Neural progenitor cell (in vitro differentiated cells): ENCODE results near the gene FASLG.
"Not testable (repeated sequence)": the region's sequence is repeated elsewhere in the genome, so short reads cannot be mapped to it uniquely, and the experiment has no call there.

Source experiments
- CTCF ChIP-seq: fragments of 200-600 bp; sonication (generic); IDR thresholded peaks from 2 replicates; pipeline ENCODE4 v1.5.1; 2017; ENCODE audit warnings: antibody characterized with exemption, mild to moderate bottlenecking
- EZH2 ChIP-seq: fragments of 200-600 bp; sonication (generic); IDR thresholded peaks from 2 replicates; pipeline ENCODE4 v1.6.1; 2017; ENCODE audit warnings: antibody characterized with exemption, mild to moderate bottlenecking, moderate library complexity
- EZH2phosphoT487 ChIP-seq: fragments of 200-600 bp; sonication (generic); IDR thresholded peaks from 2 replicates; pipeline ENCODE4 v1.6.1; 2017; ENCODE audit warnings: antibody characterized with exemption

DNA sequence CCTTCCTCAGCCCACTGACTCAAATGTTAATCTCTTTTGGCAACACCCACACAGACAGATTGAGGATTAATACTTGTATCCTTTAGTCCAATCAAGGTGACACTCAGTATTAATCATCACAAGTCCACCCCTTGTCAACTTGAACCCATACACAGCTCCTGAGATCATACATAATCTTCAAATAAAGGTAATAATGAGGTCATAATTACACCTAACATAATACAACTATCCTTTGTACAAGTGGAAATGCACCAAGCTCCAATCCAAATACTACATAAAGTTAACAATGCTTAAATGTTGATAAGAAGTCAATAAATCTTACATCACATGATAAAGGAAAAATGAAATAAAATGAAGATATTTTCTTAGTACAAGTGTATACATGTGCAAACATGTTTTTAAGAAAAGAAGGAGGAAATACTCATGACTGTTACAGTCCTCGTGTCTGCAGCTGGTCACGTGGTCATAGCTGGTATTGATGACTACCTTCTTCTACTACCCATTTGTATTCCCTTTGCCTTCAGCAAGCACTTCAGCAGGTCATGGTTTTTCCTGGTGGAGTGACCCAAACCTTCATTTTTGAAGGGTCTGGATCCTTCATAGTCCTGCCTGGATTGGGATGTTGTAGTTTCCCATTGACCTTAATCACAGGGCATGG is 29.7 kb downstream of the FASLG start:
- TF ChIP-seq CTCF, EZH2phosphoT487, EZH2: not testable (repeated sequence)
